Colon (tissue), 2 donors: ENCODE data around the gene ZNF77.
A peak's percentile ranks its signal among the peaks of the same experiment; 100 is the strongest.
"Not testable (repeated sequence)": the region's sequence is repeated elsewhere in the genome, so short reads cannot be mapped to it uniquely, and the experiment has no call there.

Experiments used
- FAIRE-seq: peaks from 2 replicates; lab custom pipeline; 2012; peaks lifted over from hg19 to GRCh38; lab: Jason Lieb, UNC
- donor health status: control.
- donor health status: control.

ZNF77 gene

DNA sequence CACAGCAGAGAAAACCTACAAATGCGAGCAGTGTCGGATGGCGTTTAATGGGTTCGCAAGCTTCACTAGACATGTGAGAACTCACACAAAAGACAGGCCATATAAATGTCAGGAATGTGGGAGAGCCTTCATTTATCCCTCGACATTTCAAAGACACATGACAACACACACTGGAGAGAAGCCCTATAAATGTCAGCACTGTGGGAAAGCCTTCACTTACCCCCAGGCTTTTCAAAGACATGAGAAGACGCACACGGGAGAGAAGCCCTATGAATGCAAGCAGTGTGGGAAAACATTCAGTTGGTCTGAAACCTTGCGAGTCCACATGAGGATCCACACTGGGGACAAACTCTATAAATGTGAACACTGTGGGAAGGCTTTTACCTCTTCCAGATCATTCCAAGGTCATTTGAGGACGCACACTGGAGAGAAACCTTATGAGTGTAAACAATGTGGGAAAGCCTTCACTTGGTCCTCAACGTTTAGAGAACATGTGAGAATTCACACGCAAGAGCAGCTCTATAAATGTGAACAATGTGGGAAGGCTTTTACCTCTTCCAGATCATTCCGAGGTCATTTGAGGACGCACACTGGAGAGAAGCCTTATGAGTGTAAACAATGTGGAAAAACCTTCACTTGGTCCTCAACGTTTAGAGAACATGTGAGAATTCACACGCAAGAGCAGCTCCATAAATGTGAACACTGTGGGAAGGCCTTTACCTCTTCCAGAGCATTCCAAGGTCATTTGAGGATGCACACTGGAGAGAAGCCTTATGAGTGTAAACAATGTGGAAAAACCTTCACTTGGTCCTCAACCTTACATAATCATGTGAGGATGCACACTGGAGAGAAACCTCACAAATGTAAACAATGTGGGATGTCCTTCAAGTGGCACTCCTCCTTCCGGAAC lies 27.2 kb downstream of the ZNF77 start:
- FAIRE-seq, result no peak

DNA sequence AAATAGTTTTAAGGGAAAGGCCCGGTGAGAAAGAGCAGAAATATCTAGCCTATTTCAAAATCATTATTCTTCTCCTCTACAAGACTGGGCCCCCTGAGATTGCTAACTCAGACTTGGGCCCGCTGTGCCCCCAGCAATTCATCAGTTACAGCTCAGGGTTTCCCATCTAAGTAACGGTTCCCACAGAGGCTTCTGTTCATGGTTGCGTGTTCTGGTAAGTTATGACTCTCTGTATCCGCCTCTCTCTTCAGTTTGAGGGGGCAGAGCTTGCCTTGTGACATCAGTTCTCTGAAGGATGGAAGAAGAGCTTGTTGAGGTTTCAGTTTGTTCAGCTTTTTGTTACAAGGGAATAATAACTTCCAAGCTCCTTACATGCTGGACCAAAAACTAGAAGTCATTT lies 32.5 kb downstream of the ZNF77 start:
- no peak for FAIRE-seq

DNA sequence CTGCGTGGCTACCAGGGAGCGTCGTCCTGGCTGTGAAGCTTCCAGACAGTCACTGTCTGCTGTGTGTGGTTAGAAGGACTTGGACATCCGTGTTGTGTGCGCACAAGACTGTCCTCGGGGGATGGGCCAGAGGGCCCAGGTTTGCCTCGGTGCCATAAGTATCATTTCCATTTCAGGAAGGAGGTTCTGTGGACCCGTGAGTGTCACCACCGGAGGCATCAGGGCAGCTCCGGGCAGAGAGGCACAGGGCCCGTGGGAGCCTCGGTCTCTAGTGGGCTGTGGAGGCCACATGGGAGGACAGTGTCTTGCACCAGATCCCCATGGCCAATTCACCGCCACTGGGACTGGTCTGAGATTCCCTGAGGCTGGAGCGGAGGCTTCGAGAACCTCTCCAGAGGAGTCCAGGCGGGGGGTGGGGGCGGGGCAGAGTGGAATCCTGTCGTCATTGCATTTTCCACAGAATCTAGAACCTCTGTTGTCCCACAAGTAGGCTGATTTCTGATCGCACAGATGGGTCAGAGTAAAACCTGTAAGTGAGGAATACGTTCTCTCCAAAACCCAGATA lies 38.1 kb downstream of the ZNF77 start:
- no peak for FAIRE-seq

DNA sequence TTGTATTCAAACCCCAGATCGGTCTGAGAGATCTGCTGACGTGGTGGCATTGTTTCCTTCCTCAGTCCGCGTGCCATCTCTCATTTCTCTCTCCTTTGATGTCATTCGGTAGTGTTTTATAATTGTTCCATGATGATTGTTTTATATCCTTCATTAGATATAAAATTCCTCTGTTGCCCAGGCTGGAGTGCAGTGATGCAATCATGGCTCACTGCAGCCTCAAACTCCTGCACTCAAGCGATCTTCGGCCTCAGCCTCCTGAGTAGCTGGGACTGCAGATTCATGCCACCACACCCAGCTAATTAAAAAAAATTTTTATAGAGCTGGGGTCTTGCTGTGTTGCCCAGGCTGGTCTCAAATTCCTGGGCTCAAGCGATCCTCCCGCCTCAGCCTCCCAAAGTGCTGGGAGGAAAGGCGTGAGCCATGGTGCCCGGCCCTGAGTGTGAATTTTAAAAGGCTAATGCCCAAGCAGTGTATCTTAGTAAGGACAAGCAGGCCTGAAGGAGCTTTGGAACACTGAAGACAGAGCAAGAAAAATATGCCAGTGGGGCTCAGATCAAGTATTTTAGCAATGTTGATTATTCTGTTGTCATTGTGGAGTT lies 38.8 kb downstream of the ZNF77 start:
- no peak for FAIRE-seq

DNA sequence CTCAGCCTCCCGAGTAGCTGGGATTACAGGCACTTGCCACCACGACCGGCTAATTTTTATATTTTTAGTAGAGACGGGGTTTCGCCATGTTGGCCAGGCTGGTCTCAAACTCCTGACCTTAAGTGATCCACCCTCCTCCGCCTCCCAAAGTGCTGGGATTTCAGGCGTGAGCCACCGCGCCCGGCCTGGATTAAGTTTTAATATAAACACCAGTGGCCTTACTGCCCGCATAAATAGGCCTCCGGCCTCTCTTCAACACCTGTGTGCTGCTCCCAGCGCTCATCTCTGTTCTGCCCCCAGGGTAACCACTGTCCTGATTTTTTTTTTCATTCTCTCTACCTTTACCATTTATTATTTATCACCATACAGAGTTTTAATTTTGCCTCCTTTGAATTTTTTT lies 41.4 kb downstream of the ZNF77 start:
- not testable (repeated sequence) for FAIRE-seq

DNA sequence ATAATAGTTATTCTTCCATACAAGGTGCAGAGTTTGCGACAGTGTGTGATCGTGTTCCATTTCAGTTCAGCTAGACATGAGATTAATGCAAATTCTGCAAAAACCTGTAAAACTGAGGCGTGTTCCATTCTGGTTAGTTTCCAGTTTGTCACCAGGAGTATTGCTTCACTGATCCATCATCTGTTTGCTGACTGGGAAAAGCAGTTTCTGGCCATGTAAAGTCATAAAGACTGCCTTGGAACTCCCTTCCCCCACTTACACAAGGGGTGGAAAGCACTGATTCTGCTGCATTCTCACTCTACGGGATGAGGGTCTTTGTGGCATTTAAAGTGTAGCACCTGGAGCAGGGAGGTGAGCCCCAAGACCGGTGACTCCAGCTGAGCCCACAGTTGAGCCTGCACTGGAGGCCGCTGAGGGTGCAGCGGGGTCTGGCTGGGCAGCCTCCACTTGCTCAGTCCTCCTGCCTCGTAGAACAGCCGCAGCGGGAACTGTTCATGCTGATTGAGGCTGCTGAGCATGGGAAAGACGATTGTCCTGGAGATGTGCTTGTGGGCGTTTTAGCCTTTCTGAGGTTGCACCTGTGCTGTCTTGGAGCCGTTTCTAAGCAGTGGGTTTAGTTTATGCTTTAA lies 42.1 kb downstream of the ZNF77 start:
- FAIRE-seq, result no peak

DNA sequence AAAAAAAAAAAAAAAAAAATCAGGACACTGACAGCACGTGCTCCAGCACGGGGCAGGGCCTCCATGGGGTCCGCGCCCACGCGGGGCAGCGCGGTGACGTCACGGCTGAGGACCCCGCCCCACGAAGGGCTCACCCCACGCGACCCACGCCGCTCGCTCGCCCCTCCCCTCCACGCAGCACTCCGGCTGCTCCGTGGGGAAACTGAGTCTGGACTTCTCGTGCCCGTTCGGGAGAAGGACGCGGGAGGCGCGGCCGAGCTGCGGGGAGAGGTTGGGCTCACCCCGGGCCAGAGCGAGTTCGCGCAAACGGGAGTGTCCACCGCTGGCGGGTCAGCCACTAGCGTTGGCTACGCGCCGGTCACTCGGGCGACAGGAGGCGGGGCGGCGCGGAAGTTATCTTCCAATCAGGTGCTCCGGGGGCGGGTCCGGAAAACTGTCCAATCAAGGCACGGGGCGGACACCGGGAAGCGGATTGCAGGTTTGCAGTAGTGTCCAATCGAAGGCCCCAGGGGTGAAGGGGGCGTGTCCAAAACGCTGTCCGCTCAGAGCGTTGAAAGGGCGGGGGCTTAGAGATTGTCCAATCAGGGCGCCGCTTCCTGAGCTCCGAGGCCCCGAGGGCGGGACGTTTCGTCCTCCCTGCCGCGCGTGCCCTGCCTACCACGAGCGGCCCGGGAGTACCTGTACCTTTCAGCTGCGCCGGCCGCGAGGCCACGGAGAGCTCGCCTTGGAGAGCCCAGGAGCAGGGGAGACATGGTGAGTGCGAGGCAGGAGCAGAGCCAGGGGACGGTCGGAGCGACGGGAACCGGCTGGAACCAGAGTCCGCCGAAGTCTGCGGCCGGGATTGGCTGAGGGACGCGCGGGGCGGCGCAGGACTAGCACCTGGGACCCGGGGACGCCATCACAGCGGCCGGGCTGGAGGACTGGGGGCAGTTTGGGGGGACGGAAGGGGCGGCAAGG lies 44.2 kb downstream of the ZNF77 start, which contains the start of gene ZNF57:
Gene ZNF57, plus strand, starts transcription at position 633 of the 957 bp plus-strand sequence. Its CDS starts 118 bp downstream, at position 751.
- peak; percentile 93 for FAIRE-seq

DNA sequence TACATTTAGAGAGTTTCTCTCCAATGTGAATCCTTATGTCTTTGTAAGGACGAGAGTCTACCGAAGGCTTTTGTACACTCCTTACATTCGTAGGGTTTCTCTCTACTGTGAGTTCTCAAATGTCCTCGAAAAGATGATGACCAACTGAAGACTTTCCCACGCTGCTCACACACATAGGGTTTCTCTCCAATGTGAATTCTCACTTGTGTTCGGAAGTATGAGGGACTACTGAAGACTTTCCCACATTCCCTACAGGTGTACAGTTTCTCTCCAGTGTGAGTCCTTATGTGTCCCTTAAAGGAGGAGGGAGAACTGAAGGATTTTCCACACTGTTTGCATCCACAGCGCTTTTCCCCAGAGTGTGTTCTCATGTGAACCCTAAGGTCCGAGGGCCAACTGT lies 48.1 kb downstream of the ZNF77 start:
- no peak for FAIRE-seq

DNA sequence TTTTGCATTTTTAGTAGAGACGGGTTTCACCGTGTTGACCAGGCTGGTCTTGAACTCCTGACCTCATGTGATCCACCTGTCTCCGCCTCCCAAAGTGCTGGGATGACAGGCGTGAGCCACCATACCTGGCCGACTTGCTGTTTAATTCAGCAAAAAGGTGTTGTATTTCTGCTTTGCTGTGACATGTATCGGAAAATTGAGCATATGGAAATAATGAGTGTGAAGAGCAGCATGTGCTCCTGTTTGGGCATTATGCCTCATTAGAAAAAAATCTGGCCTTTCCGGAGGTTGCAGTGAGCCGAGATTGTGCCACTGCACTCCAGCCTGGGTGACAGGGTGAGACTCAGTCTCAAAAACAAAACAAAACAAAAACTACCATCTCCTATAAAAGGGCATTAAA lies 54.2 kb downstream of the ZNF77 start:
- not testable (repeated sequence) for FAIRE-seq

DNA sequence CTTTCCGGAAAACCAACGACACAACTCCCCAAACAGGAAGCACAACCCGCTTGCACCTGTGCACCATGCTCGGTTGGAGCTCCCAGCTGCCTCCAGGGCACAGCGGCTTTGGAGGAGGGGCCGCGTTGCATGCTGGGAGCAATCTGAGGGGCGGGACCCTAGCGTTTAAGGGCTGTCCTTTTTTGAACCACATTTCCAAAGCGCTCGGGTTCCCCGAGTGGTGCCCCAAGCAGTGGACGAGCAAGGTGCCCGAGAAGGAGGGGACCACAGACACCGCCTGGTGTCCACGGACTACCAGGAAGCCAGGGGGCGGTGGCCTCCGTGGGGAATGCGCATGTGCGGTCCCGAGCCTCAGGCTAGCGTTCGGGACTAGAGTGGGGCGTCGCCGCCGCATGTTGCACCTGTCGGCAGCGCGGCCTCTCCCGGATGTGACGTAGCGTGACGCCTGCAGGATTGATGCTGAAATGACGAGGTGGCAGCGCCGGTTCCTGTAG lies 56.0 kb downstream of the ZNF77 start:
- no peak for FAIRE-seq

DNA sequence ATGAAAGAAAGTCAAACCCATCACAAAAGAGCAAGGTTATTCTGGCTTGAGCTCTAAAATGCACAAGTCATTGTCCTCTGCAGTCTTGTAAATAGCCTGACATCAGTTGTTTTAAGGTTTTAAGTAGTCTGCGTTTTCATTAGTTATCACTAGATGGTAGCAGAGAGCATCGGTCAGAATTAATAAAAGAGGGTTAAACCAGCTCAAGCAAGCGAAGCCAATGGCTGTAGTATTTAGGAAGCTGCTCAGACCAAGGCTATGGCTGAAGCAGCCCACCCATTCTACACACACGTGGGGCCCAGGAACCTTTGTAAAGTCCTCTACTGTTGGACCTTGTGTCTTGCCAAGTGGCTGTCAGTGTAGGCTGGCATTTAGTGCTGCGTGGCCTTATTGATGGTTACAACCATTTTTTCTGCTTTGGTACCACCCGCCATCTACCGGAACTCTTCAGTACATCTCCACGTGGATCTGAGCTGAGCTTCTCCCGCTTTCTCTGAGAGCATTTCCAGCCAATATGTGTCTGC lies 57.3 kb downstream of the ZNF77 start:
- FAIRE-seq, result no peak

DNA sequence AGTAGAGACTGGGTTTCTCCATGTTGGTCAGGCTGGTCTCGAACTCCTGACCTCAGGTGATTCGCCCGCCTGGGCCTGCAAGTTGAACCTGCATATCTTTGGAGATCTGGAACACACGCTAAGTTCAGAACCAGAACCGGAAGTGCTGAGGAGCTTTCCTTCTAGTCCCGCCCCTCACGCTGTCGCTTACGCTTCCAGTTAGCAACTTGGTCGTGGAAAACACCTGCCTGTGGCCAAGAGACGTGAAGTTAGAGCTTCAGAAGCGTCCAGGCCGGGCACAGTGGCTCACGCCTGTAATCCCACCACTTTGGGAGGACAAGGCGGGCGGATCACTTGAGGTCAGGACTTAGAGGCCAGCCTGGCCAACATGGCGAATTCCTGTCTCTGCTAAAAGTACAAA lies 59.0 kb downstream of the ZNF77 start:
- no peak for FAIRE-seq

DNA sequence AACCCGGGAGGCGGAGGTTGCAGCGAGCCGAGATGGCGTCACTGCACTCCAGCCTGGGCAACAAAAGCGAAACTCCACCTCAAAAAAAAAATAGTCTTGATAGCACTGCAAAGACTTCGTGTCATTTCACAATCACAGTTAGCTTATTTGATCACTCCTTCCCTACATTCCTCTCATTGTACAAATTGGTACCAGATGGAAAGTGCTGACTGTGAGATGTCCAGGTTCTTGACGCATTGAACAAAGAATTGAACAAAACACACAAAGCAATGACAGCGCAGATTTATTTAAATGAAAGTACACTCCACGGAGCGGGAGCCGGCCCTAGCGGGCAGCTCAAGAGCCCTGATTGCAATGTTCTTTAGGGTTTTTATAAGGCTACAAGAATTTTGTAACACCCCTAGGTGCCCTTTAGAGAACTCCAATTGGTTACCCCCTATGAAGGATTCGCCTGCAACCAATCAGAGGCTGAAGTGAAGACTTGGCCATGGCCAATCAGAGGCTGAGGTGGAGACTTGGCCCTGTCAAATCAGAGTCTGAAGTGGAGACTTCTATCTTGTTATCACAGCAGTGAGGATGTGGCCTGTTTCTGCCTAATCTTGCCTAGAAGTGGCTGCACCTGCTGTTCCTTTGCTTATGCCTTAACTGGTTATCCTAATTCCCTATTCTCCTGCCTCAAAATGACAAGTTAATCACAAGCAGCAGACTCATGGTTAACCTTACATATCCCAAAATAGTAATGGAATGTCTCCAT lies 60.9 kb downstream of the ZNF77 start:
- no peak for FAIRE-seq
